B cell (primary cell): ENCODE data around the gene TUNAR. TPM values are rescaled to one million over a fixed set of nuclear protein-coding genes. Genes with fewer than 3 reads are reported as not detected.

ENCODE experiments used
- ATAC-seq: fragments of 200-7000 bp; cut with Tn5 transposase; one replicate; pipeline ENCODE4 v1.10.0; 2021; ENCODE audit warnings: low read depth, mild to moderate bottlenecking, moderate number of reproducible peaks, moderate library complexity
- CTCF ChIA-PET: fragments of 350-600 bp; sonication (Branson Sonifier 250); formaldehyde crosslinking; loops from one replicate; lab custom pipeline; 2021; ENCODE audit warnings: antibody characterized with exemption, inconsistent platforms; lab: Charles Lee
- POLR2A ChIA-PET: fragments of 350-600 bp; sonication (Branson Sonifier 250); formaldehyde crosslinking; loops from one replicate; lab custom pipeline; 2021; ENCODE audit warnings: antibody characterized with exemption; lab: Charles Lee
- DNase-seq: peaks from one replicate; pipeline ENCODE4 v3.0.0; 2013
- H2AFZ ChIP-seq: 2 replicates; pipeline ENCODE4 v1.6.1; 2012; ENCODE audit warnings: mild to moderate bottlenecking, low read depth, low read length; ENCODE audit not compliant: insufficient read depth, poor library complexity, severe bottlenecking
- H3K27ac ChIP-seq, 2 donors: 1 replicate in 1 of 2; 2 replicates in 1 of 2; pipeline ENCODE4 v1.5.1; 2012 to 2013; ENCODE audit warnings: low read length in 2 of 2, mild to moderate bottlenecking in 2 of 2, moderate library complexity in 1 of 2
- H3K27me3 ChIP-seq, 4 experiments: fragments of 200-600 bp in 1 of 4; sonication (generic) in 1 of 4; replicated peaks in 1 of 4; 1 replicate in 2 of 4; 2 replicates in 2 of 4; pipeline versions ENCODE4 v1.6.1 to v1.7.0; 2013 to 2016; ENCODE audit warnings: low read length in 3 of 4, mild to moderate bottlenecking in 2 of 4, mixed read lengths in 1 of 4, moderate library complexity in 1 of 4; ENCODE audit not compliant: insufficient read depth in 4 of 4, control insufficient read depth in 3 of 4; ENCODE audit errors: control extremely low read depth in 1 of 4
- H3K36me3 ChIP-seq, 2 experiments: replicated peaks in 1 of 2; 1 replicate in 1 of 2; 2 replicates in 1 of 2; pipeline versions ENCODE4 v1.6.1 to v1.7.1; 2013; ENCODE audit warnings: low read length in 1 of 2; ENCODE audit not compliant: insufficient read depth in 2 of 2, control insufficient read depth in 1 of 2; ENCODE audit errors: control extremely low read depth in 1 of 2, extremely low read depth in 1 of 2
- H3K4me1 ChIP-seq, 2 donors: fragments of 200-600 bp in 1 of 2; sonication (generic) in 1 of 2; 1 replicate in 1 of 2; 2 replicates in 1 of 2; pipeline versions ENCODE4 v1.5.1 to v1.6.1; 2013 to 2017; ENCODE audit warnings: low read length in 2 of 2; ENCODE audit not compliant: control insufficient read depth in 2 of 2, insufficient read depth in 2 of 2
- H3K4me2 ChIP-seq: replicated peaks from 2 replicates; pipeline ENCODE3; 2012; ENCODE audit warnings: mild to moderate bottlenecking, low read depth, low read length; ENCODE audit not compliant: poor library complexity, severe bottlenecking
- H3K4me3 ChIP-seq, 5 experiments: fragments of 200-600 bp in 1 of 5; sonication (generic) in 1 of 5; 1 replicate in 3 of 5; 2 replicates in 2 of 5; pipeline versions ENCODE4 v1.5.1 to v1.7.0; 2011 to 2016; ENCODE audit warnings: low read length in 4 of 5, mild to moderate bottlenecking in 4 of 5, low read depth in 2 of 5, control low read depth in 1 of 5, moderate library complexity in 1 of 5; ENCODE audit not compliant: insufficient read depth in 1 of 5; ENCODE audit errors: control extremely low read depth in 1 of 5, extremely low read depth in 1 of 5
- H3K79me2 ChIP-seq: fragments of 200-600 bp; sonication (generic); one replicate; pipeline ENCODE4 v1.6.0; 2016; ENCODE audit warnings: low read length; ENCODE audit not compliant: control insufficient read depth, insufficient read depth
- H3K9ac ChIP-seq: fragments of 200-600 bp; sonication (generic); 2 replicates; pipeline ENCODE4 v1.6.1; 2017; ENCODE audit warnings: mild to moderate bottlenecking, low read length, moderate library complexity
- H3K9me3 ChIP-seq, 3 donors: one replicate each; pipeline versions ENCODE4 v1.6.1 to v1.7.1; 2013; ENCODE audit warnings: low read length in 2 of 3; ENCODE audit not compliant: control insufficient read depth in 2 of 3, insufficient read depth in 1 of 3; ENCODE audit errors: control extremely low read depth in 1 of 3
- H4K20me1 ChIP-seq: 2 replicates; pipeline ENCODE4 v1.6.0; 2012; ENCODE audit warnings: mild to moderate bottlenecking, low read length; ENCODE audit not compliant: insufficient read depth, control insufficient read depth, poor library complexity, severe bottlenecking
- H3K27ac Mint-ChIP-seq: one replicate; pipeline ENCODE4 v1.8.0; 2021; ENCODE audit warnings: mixed read lengths
- H3K27me3 Mint-ChIP-seq: one replicate; pipeline ENCODE4 v1.8.0; 2021; ENCODE audit warnings: mixed read lengths
- H3K4me1 Mint-ChIP-seq: one replicate; pipeline ENCODE4 v1.8.0; 2021; ENCODE audit warnings: mixed read lengths
- H3K4me3 Mint-ChIP-seq: one replicate; pipeline ENCODE4 v1.8.0; 2021; ENCODE audit warnings: mixed read lengths
- H3K9me3 Mint-ChIP-seq: one replicate; pipeline ENCODE4 v1.8.0; 2022; ENCODE audit warnings: mixed read lengths; ENCODE audit not compliant: insufficient read depth
- CTCF ChIP-seq: fragments of 200-600 bp; IDR thresholded peaks from one replicate; pipeline ENCODE4 v1.8.0; 2022; ENCODE audit warnings: antibody characterized with exemption, mild to moderate bottlenecking
- EZH2 ChIP-seq: IDR thresholded peaks from 2 replicates; pipeline ENCODE4 v1.6.1; 2012; ENCODE audit warnings: borderline replicate concordance, low read depth, mild to moderate bottlenecking, moderate library complexity, low read length; ENCODE audit not compliant: insufficient read depth, poor library complexity, severe bottlenecking
- WGBS: methylation state at CpG from one replicate; pipeline ENCODE4 v1.1.5; 2013; ENCODE audit warnings: missing lambda C conversion rate; ENCODE audit not compliant: insufficient coverage; 5-methylcytosine and 5-hydroxymethylcytosine counted together
- intact Hi-C: fragments of 100-400 bp; cut with micrococcal nuclease; formaldehyde crosslinking; loops from one replicate; pipeline ENCODE4 v1.10.0; 2022
- polyA plus RNA-seq: library from polyadenylated mRNA; depleted of rRNA; stranded (reverse); fragments of >200 nt; gene quantifications from 2 replicates; pipeline ENCODE4 v1.2.3, GENCODE V29; 2012
- total RNA-seq, 2 donors: library from RNA; stranded (reverse); fragments of 120-200 nt in 1 of 2; gene quantifications; 1 replicate in 1 of 2; 2 replicates in 1 of 2; pipeline versions ENCODE4 v1.2.3 to v1.2.4, GENCODE V29; 2013 to 2022

Gene TUNAR
- total and polyA plus RNA-seq, 2 donors (not counting 1 experiment from before 2014, with no cell fraction given), result 0.48 to 0.81 TPM

GRCh38 chr14:95943699-95944098 is 67.1 kb downstream of the TUNAR start:
- ATAC-seq (no peak), DNase-seq (no peak)
- H3K4me1 Mint-ChIP-seq, result no peaks in the 10 kb centered on the region
- H3K27ac ChIP-seq, result no peak overlapping the region
- no peak overlapping the region for H2AFZ ChIP-seq
- no peak overlapping the region for H3K4me3 Mint-ChIP-seq
- intact Hi-C loops, result loop anchor here (10.0 kb wide), 1 partner anchor 929 kb away; no protein-coding TSS in a partner anchor
- H3K4me3 ChIP-seq, result no peak overlapping the region
- H3K9me3 Mint-ChIP-seq, result peaks cover 6% of the 10 kb centered on the region
- no peaks in the 10 kb centered on the region for H3K79me2 ChIP-seq
- ChIA-PET POLR2A (no interaction called here), CTCF (interaction anchor here (0.7 kb wide), 1 partner anchor 188 kb away, joined by 3 read pairs; no protein-coding TSS in a partner anchor)
- 45% methylated on average over 3 of the region's 4 CpGs for WGBS
- H3K9me3 ChIP-seq, result peaks cover 0 to 23% (median 10%) of the 10 kb centered on the region in 3 donors
- H3K9ac ChIP-seq, result no peak overlapping the region
- peaks cover 0 to 6% (median 0%) of the 10 kb centered on the region in 4 experiments for H3K27me3 ChIP-seq
- H3K27ac Mint-ChIP-seq, result no peak overlapping the region
- peaks cover 16% of the 10 kb centered on the region for H3K27me3 Mint-ChIP-seq
- TF ChIP-seq CTCF (no peak), EZH2 (no peak)
- H3K4me2 ChIP-seq, result no peak overlapping the region
- H3K4me1 ChIP-seq, result no peaks in the 10 kb centered on the region
- H4K20me1 ChIP-seq, result no peaks in the 10 kb centered on the region
- no peaks in the 10 kb centered on the region for H3K36me3 ChIP-seq

- intact Hi-C loops, result loop anchor here (10.0 kb wide), 1 partner anchor 930 kb away; no protein-coding TSS in a partner anchor
- CTCF ChIA-PET, result interaction anchor here (0.6 kb wide), 1 partner anchor 36 kb away, joined by 6 read pairs; no protein-coding TSS in a partner anchor
- H3K4me1 Mint-ChIP-seq, result no peaks in the 10 kb centered on the region
- peaks cover 6% of the 10 kb centered on the region for H3K9me3 Mint-ChIP-seq
- Histone ChIP-seq H3K4me1 (no peaks in the 10 kb centered on the region), H3K36me3 (no peaks in the 10 kb centered on the region), H3K27ac (no peak overlapping the region), H2AFZ (no peak overlapping the region), H3K9ac (no peak overlapping the region), H4K20me1 (no peaks in the 10 kb centered on the region), H3K27me3 (peaks cover 0 to 6% (median 0%) of the 10 kb centered on the region in 4 experiments), H3K4me2 (no peak overlapping the region), H3K4me3 (no peak overlapping the region), H3K9me3 (peaks cover 0 to 23% (median 10%) of the 10 kb centered on the region in 3 donors), H3K79me2 (no peaks in the 10 kb centered on the region)
- TF ChIP-seq CTCF, result no peak
- TF ChIP-seq EZH2, result no peak
- no peak overlapping the region for H3K4me3 Mint-ChIP-seq
- H3K27me3 Mint-ChIP-seq, result peaks cover 12% of the 10 kb centered on the region
- no peak for ATAC-seq
- 94% methylated on average over 2 of the region's 6 CpGs for whole genome bisulfite sequencing
- no peak overlapping the region for H3K27ac Mint-ChIP-seq
- no peak for DNase-seq
- POLR2A ChIA-PET, result no interaction called here
Measured at GRCh38 chr14:95944462-95944861, 67.8 kb downstream of the TUNAR start.
